HG02763 (cell line): ENCODE measurements around the gene STMN3.

Source experiments
- ATAC-seq: cut with Tn5 transposase; IDR thresholded peaks from one replicate; pipeline ENCODE4 v1.9.1; 2021; ENCODE audit warnings: mild to moderate bottlenecking, moderate library complexity; ENCODE audit not compliant: unreplicated experiment

STMN3 gene

DNA sequence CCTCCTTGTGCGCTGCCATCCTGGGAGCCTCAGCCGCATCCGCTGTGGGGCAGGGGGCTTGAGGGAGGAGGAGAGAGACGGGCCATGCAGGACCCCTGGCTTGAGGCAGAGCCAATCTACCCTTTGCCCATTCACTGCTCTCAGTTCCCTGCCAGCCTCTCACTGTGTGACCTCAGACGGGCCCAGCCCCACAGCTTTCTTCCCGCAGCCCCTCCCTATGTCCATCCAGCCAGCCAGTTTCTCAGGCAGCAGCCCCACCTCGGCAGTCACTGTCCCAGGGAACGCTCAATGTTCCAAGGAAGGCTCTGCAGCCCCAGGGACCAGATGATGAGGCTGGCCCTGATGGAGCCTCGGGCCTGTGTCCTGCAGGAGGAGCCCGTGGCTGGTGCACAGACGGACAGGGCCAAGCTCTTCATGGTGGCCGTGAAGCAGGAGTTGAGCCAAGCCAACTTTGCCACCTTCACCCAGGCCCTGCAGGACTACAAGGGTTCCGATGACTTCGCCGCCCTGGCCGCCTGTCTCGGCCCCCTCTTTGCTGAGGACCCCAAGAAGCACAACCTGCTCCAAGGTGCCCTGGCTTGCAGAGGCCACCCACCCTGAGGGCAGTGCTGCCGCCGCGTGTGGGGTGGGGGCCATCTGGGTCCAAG is 39.3 kb upstream of the STMN3 start:
- ATAC-seq: no peak

DNA sequence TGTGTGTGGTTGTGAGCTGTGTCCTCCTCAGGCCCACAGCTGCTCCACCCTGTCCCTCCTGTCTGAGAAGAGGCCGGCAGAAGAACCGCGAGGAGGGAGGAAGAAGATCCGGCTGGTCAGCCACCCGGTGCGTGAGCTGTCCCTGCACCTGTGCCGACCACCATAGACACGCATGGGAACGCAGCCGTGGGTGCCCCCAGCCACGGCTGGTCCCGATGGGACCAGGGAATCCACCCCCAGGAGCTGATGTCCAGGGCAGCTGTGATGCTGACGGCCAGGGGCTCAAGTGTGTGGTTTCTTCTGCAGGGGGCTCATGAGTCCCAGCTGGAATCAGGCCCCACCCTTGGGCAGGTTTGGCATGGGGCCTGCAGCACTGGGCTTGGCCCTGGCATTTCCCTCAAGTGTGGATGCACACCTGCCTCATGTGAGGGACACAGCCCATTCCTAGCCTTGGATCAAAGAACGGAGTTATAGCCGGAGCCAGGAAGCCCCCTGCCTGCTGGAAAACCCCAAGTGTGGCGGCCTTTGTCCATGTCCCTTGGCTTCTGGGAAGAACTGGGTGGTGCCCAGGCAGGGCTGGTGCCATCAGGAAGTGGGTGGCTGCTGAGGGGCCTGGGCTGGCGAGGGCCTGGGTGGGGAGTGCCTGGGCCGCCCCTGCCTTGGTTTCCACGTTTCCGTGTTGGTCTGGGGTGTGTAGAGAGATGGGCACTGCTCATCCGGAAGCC is 38.6 kb upstream of the STMN3 start:
- no peak for ATAC-seq

DNA sequence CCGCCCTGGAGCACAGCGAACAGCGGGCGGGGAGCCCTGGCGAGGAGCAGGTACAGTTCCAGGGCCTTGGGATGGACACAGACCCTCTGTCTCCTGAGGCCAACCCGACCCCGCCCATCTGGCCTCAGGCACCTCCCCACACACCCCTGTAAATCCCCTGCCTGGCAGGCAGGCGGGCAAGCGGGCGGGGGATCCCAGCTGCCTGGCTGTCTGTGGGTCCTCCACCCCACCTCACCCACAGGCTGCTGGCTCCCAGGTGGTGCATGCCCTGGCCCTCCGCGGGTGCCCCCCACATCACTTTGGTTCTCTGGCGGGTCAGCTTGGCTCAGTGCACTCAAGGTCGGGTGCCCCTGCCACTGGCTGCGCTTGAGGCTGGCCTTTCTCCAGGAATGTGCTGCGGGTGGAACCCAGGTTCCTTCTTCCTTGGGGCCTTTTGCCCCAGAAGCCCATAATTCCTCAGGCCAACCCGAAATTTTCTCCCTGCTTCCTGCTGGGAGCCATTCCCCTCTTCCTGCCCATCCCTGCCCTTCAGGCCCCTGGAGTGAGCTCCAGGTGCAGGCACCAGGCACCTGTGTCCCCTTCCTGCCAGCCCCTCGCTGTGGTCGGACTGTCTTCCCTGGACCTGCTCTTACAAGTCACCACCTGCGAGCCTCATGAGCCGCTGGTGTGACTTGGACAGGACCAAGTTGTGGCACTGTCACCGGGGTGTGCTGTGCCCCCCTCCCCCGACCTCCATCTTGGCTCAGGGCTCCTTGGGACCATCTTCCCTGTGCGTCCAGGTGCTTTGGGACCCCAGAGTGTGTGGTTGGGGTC is 37.9 kb upstream of the STMN3 start:
- no peak for ATAC-seq

DNA sequence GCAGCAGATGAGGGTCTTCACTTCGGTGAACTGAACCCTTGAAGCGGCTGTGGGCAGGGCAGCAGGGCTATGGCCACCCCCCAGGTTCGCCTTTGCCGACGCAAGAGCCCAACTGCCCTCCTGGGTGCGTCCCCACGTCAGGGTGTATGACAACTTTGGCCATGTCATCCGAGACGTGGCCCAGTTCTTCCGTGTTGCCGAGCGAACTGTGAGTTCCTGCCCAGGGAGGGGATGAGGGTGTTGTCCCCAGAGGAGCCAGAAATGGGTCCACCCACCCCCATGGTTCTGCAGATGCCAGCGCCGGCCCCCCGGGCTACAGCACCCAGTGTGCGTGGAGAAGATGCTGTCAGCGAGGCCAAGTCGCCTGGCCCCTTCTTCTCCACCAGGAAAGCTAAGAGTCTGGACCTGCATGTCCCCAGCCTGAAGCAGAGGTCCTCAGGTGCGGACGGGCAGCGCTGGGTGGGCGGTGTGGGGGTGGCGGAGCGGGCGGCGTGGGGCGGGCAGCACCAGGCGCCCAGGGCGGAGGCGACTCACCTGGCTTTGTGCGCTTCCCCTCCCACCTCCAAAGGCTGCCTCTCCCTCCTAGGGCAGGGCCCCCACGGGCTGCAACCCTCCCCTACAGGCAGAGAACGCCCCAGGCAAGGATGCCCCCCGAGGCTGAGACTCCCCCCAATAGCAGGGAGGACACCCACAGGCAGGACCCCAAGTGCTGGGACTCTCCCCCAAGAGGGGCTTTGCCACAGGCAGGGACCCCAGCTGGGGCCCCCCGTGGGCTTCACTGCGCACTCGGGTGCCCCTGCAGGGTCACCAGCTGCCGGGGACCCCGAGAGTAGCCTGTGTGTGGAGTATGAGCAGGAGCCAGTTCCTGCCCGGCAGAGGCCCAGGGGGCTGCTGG is 37.0 kb upstream of the STMN3 start:
- no peak for ATAC-seq

DNA sequence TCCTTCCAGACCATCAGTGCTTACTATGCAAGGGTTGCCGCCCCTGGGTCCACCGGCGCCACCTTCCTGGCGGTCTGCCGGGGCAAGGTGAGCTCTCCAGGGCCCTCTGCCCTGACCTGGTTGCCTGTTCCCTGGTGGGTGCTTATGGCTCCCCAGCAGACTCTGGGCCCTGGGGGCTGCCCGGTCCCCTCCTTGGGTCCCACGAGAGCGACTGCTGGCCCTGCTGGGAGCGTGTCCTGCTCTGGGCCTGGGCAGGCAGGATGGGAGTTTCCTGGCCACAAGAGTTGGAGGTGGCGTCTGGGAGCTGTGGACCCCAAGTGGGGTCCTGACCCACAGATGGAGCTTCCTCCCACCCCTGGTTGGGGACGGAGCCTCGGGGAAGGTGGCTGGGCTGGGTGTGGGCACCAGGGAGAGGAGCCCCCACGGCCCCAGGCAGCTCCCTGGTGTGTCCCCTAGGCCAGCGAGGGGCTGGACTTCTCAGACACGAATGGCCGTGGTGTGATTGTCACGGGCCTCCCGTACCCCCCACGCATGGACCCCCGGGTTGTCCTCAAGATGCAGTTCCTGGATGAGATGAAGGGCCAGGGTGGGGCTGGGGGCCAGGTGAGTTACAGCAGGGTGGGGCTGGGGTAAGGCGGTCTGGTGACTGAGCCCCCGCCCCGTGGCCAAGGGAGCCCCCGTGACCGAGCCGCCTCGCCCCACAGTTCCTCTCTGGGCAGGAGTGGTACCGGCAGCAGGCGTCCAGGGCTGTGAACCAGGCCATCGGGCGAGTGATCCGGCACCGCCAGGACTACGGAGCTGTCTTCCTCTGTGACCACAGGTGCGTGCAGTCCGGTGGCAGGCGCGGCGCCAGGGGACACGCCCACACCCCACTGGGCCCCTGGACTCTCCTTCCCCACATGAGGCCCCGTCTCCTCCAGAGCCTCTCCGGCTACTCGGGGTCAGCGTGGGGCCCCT is 36.1 kb upstream of the STMN3 start:
- ATAC-seq: no peak

DNA sequence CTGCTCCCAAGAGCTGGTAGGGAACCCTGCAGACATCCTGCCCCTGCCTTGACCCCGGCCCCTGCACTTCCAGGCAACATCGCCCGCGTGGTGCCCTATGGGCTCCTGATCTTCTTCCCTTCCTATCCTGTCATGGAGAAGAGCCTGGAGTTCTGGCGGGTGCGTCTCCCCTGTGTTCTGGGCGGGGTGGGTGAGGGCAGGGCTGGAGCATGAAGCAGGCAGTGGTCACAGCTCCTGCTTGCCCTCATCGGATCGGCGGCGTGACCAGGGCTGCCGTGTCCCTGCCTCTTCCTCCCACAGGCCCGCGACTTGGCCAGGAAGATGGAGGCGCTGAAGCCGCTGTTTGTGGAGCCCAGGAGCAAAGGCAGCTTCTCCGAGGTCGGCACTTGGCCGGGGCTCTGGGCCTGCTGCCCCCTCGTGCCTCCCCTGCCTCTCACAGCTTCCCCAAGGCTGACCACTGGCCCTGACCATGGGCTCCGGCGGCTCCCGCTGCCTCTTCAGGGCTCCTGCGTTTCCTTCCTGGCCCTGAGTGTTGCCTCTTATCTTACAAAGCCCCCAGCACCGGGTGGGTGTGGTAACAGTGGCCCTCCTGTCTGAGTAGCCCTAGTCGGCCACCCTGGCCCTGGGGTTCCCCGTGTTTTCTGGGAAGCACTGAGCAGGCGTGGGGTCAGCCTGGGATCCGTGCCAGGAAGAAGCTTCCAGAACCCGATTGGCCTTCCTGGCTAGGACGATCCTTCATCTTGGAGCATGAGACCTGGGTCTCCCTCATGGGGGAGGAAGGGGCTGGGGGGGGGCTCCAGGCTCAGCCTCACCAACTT is 35.2 kb upstream of the STMN3 start:
- no peak for ATAC-seq

DNA sequence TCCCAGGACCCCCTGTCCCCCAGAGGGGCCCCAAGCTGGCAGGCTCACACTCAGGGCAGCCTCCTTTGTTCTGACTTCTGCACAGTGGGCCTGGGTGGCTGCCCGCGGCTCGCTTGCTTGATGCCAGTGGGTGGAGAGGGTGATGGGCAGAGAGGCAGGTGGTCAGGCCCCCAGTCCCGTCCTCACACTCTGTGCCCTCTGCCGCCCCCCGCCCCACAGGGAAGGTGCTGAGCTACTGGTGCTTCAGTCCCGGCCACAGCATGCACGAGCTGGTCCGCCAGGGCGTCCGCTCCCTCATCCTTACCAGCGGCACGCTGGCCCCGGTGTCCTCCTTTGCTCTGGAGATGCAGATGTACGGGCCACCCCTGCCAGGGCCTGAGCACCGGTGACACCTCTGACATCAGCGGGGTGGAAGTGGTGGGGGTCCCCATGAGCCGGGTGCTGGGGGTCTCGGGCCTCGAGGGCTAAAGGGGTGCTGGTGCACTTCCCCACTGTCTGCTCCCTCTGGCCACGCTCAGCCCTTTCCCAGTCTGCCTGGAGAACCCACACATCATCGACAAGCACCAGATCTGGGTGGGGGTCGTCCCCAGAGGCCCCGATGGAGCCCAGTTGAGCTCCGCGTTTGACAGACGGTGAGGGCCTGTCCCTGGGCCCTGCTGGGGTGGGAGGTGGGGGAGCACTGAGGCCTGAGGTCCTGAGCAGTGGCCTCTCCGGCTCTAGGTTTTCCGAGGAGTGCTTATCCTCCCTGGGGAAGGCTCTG is 34.4 kb upstream of the STMN3 start:
- no peak for ATAC-seq

DNA sequence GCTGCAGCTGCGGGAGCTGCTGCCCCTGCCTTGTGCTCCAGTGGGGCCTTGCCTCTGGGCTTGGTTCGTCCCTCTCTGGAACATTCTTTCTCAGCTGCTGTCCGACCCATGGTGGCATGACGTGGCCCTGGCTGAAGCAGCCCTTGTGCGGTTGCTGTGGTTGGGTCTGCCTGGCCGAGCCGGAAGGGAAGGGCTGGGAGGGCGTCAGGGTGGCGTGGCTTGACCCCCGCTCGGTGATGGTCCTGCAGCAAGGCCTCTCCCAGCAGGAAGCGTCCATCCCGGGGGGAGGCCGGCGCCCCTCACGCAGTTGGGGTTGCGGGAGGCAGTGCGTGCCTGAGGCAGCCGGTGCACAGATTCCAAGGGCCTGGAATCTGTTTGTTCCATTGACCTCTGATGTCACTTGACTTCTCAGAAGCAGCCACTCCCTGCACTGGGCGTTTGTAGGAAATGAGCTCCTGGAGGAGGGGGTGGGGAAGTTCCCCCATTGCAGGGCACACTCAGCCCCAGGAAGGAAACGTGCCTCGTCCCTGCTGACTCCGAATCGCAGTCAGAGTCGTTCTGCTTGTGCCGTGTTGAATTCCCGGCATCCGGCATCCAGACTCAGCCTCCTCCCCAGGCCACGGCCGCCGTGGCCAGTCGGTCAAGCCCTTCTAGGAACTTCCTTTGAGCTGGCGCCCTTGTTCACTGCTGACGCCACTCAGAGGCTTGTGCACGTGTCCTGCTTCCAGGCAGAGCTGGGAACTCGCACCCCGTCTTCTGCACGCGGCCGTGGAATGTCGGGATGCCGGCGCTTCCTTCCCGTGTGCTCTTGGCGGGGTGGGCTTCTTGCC is 33.5 kb upstream of the STMN3 start:
- no peak for ATAC-seq

DNA sequence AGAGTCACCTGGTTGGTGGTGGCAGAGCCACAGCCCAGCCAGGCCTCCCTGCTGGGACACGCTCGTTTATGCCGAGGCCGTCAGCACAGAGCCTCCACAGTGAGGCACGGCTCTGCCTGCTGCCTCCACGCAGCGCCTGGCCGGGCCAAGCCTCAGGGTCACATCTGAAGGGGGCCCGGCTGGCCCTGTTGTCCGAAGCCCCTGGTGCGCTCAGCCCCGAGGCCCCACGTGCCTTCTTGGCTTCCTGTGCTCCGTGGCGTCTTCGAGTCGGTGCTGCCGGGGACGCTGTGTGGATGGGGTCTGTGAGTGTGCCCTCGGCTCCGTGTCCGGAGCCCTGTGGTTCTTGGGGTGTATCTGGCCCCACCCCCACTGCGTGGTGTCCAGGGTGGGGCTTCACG is 32.9 kb upstream of the STMN3 start:
- ATAC-seq: no peak

DNA sequence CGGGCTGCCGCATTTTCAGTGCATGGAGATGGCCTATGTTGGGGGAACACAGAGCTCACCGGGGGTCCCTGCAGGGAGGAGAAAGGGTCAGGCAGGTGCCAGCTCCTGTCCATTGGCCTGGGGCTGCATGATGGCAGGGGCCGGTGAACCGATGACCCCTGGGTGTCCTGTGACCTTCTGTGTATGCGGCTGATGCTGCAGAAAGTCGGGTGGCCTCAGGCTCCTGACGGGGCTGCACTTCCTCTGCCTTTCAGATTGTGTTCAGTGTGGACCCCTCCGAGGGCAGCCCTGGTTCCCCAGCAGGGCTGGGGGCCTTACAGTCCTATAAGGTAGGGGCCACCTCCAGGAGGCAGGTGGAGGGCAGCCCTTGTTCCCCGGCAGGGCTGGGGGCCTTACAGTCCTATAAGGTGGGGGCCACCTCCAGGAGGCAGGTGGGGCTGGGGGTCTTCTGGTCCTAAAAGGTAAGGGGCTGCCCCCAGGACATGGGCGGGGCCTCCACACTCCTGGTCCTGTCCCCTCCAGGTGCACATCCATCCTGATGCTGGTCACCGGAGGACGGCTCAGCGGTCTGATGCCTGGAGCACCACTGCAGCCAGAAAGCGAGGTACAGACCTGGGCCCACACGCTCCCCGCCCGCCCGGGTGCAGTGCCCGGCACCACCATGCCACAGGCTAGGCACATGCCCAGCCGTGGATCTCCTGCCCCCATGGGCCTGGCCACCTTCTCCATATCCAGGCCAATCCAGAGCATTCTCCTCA is 32.2 kb upstream of the STMN3 start:
- no peak for ATAC-seq

DNA sequence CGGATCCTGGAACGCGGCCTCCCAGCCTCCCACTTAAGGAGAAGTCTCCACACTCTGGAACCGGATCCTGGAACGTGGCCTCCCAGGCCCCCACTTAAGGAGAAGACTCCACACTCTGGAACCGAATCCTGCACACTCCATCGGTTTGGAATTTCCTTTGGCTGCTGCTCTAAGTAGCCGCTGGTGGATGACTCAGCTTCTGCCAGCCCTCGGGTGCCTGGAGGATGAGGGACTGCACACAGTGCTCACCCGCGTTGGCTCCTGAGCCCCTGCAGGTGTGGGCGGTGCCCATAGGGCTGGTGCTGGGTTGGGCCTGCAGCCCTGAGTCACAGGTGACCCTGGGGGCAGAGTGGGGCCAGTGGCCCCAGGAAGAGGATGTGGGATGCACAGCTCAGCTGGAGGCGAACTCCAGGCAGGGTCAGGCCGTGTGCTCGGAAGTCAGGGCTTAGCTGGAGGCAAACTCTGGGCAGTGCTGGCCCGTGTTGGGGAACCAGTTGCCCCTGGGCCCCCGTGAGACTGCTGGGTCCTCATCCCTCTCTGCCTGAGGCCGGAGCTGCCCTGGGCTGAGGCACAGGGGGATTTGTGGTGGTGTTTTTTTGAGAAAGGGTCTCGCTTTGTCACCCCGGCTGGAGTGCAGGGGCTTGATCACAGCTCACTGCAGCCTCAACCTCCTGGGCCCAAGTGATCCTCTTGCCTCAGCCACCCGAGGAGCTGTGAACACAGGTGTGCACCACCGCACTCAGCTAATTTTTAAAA is 29.3 kb upstream of the STMN3 start:
- ATAC-seq: no peak

DNA sequence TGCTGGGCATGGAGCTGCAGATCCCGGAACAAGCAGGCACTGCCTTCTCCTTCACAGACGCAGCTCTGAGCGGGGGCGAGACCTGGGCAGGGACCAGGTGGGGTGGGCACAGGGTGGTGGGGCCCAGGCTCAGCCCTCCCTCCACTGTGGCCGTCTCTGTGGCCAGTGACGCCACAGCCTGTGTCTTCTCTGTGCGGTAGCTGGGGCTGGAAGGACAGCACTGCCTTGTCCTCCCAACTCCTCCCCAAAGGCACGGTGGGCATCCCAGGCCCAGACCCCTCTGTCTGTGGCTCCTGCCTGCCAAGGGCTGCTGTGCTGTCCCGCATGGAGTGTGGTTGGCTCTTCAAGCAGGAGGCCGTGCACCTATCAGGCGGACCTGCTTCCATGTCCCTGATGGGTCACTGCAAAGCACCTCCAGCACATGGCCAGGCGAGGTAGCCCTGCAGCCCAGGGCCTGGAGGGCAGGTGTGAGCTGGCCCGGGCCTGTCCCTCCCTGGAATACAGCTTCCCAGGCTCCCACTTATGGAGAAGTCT is 28.5 kb upstream of the STMN3 start:
- ATAC-seq: no peak

DNA sequence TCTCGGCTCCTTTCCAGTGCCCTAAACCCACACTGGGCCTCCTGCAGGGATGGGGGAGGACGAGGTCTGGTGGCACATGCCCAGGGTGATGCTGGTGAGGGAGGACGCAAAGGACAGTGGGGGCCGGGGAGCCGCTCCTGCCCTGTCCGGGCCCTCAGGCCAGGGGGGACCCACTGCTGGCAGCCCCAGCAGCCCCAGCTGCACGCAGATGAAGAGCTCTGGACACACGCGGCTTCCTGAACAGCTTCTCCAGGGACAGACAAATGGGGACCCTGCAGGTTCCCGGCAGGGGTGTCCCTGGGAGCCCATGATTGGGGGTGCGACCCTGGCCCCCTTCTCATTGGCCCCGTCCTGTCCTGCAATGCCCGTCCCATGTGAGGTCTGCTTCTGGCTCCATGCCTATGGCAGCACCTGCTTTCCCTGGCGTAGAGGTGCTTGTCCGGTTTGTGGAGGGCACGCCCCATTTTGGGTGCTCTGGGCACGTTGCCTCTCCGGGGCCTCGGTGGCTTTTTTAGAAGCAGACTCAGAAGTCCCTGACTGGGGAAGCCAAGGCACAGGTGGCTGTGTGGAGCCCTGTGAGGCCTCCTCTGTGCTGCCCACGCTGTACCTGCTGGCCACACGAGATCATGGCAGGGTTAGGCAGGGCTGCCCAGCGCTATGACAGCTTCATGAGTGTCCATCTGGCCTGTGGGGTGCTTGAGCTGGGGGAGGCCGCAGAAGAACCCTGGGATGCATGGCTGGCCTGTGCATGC is 27.8 kb upstream of the STMN3 start:
- ATAC-seq: no peak

DNA sequence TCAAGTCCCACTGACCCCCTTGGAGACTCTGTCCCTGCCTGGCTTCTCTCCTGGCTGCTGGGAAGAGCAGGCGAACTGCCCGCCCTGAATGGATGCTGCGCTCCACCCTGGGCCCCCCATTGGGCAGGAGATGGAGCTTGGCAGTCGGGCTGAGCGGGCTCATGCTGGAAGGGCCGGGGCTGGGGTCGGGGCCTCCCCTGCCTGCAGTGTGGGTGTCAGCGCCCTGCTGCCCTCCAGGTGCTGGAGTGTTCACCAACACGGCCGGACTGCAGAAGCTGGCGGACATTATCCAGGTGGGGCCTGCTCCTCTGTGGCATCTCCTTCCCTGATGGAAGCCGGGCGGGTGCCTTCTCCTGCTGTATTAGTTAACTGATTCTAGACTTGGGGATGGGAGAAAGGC is 27.2 kb upstream of the STMN3 start:
- no peak for ATAC-seq

DNA sequence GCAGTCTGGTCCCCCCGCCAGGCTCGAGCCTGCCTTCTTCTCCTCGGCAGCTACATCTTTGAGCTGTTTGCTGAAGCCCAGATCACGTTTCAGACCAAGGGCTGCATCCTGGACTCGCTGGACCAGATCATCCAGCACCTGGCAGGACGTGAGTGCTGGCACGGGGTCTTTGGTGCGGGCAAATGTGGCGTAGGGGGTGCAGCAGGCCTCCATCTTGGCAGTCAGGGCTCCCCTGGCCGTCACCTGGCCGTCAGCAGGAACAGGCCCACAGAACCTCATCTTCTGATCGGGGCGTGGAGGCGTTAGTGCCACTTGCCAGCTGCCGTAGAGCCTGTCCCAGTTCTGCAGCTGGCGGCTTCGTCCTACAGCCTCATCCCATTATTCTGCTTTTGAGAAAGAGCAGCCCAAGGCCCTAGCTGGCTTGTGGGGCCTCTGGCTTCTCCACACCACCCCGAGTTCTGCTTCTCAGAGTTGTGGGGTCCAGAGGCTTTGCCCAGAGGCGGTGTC is 26.6 kb upstream of the STMN3 start:
- no peak for ATAC-seq
